Panc1 (cell line): ENCODE data around the gene OR9A2. TPM values are rescaled to one million over a fixed set of nuclear protein-coding genes. Genes with fewer than 3 reads are reported as not detected.

ENCODE experiments used
- ATAC-seq: fragments of 200-7000 bp; cut with Tn5 transposase; 2 replicates; pipeline ENCODE4 v1.9.1; 2020; ENCODE audit warnings: mild to moderate bottlenecking, moderate library complexity
- BruUV-seq: library from RNA; stranded (reverse); fragments of 400-500 nt; replicated peaks from 2 replicates; lab custom pipeline; 2021; lab: Mats Ljungman, UMichigan
- CTCF ChIA-PET: fragments of 300-600 bp; sonication (Branson Sonifier 250); formaldehyde crosslinking; loops from one replicate; lab custom pipeline; 2022; ENCODE audit warnings: antibody characterized with exemption; lab: Charles Lee
- POLR2A ChIA-PET: fragments of 300-600 bp; sonication (Branson Sonifier 250); formaldehyde crosslinking; loops from one replicate; lab custom pipeline; 2022; ENCODE audit warnings: antibody characterized with exemption; lab: Charles Lee
- DNase-seq: peaks from one replicate; pipeline ENCODE4 v3.0.0-alpha.2; 2010; ENCODE audit warnings: low read depth, low spot score
- H3K27ac ChIP-seq: 2 replicates; pipeline ENCODE4 v1.5.1; 2011; ENCODE audit warnings: mild to moderate bottlenecking, low read length, inconsistent platforms
- H3K27me3 ChIP-seq: fragments of 200-500 bp; sonication (Bioruptor generic); 2 replicates; pipeline ENCODE4 v1.6.0; 2014; ENCODE audit warnings: low read length, inconsistent platforms; ENCODE audit not compliant: control insufficient read depth, insufficient read depth
- H3K36me3 ChIP-seq: fragments of 200-500 bp; sonication (Bioruptor generic); 2 replicates; pipeline ENCODE4 v1.5.1; 2014; ENCODE audit warnings: inconsistent platforms, mild to moderate bottlenecking, low read length, moderate library complexity; ENCODE audit not compliant: control insufficient read depth, insufficient read depth
- H3K4me1 ChIP-seq: 2 replicates; pipeline ENCODE4 v1.5.1; 2011; ENCODE audit warnings: inconsistent platforms, mild to moderate bottlenecking, low read length, moderate library complexity; ENCODE audit not compliant: control insufficient read depth, insufficient read depth
- H3K4me3 ChIP-seq, 2 experiments: 2 replicates each; pipeline ENCODE4 v1.5.1; 2011 to 2012; ENCODE audit warnings: low read depth in 2 of 2, low read length in 2 of 2, mild to moderate bottlenecking in 2 of 2, inconsistent platforms in 1 of 2, moderate library complexity in 1 of 2
- H3K9me3 ChIP-seq: fragments of 200-500 bp; sonication (Bioruptor generic); 2 replicates; pipeline ENCODE4 v1.5.1; 2014; ENCODE audit warnings: low read depth, mild to moderate bottlenecking, inconsistent platforms, low read length, moderate library complexity; ENCODE audit not compliant: control insufficient read depth, insufficient read depth
- POLR2AphosphoS5 ChIP-seq: IDR thresholded peaks from 2 replicates; pipeline ENCODE4 v1.6.1; 2012; ENCODE audit warnings: mild to moderate bottlenecking, low read depth, low read length, moderate library complexity
- REST ChIP-seq, 2 experiments: IDR thresholded peaks; 2 replicates each; pipeline ENCODE4 v1.6.1; 2011 to 2012; ENCODE audit warnings: low read depth in 2 of 2, control low read depth in 1 of 2, low read length in 1 of 2, mild to moderate bottlenecking in 1 of 2, moderate library complexity in 1 of 2; ENCODE audit not compliant: insufficient read depth in 1 of 2
- SIN3A ChIP-seq: IDR thresholded peaks from 2 replicates; pipeline ENCODE4 v1.6.1; 2012; ENCODE audit warnings: low read depth, mild to moderate bottlenecking, low read length, moderate library complexity, borderline replicate concordance; ENCODE audit not compliant: insufficient read depth
- TCF7L2 ChIP-seq: IDR thresholded peaks from 2 replicates; pipeline ENCODE4 v1.6.1; 2011; ENCODE audit warnings: mild to moderate bottlenecking, low read depth, low read length, inconsistent platforms
- in situ Hi-C: cut with HindIII; loops from 2 replicates; pipeline ENCODE4 v1.10.0; 2016; ENCODE audit warnings: low sequenced_read_pairs, low pct_unique_long_range_greater_than_20kb
- intact Hi-C: fragments of 100-400 bp; cut with micrococcal nuclease; formaldehyde crosslinking; loops from one replicate; pipeline ENCODE4 v1.10.0; 2022; ENCODE audit not compliant: unreplicated experiment
- total RNA-seq: library from RNA; stranded (reverse); gene quantifications from one replicate; pipeline ENCODE4 v1.2.1, GENCODE V29; 2021; ENCODE audit not compliant: unreplicated experiment
- TF ChIP-seq, protein P1 (sequence below): fragments of 450-650 bp; IDR thresholded peaks from 2 replicates; pipeline ENCODE4 v1.5.1; 2017; ENCODE audit warnings: mild to moderate bottlenecking

The OR9A2 gene
- total RNA-seq, 1 experiment from 2014 or later, result not detected

- CTCF ChIA-PET, result interaction anchor here (0.6 kb wide), 1 partner anchor 16 kb away, joined by 4 read pairs; no protein-coding TSS in a partner anchor
- BruUV-seq, result no TSS peak
Measured at GRCh38 chr7:143027683-143028082, 751 bp upstream of the OR9A2 start.

GRCh38 chr7:143025371-143025770 is 1.6 kb downstream of the OR9A2 start:
- no peak for ATAC-seq
- Histone ChIP-seq H3K4me1 (no peaks in the 10 kb centered on the region), H3K4me3 (no peak overlapping the region), H3K9me3 (no peaks in the 10 kb centered on the region), H3K36me3 (no peaks in the 10 kb centered on the region), H3K27ac (no peak overlapping the region), H3K27me3 (no peaks in the 10 kb centered on the region)
- ChIA-PET CTCF (no interaction called here), POLR2A (no interaction called here)
- no peak for DNase-seq
- no TSS peak for BruUV-seq
- intact Hi-C loops (no loop called here), in situ Hi-C loops (no loop called here)
- TF ChIP-seq SIN3A, result no peak

More at GRCh38 chr7:143027683-143028082, 751 bp upstream of the OR9A2 start:
- in situ Hi-C loops (no loop called here), intact Hi-C loops (no loop called here)
- H3K27ac ChIP-seq, result no peak overlapping the region
- POLR2A ChIA-PET, result no interaction called here
- H3K36me3 ChIP-seq, result no peaks in the 10 kb centered on the region
- H3K9me3 ChIP-seq, result no peaks in the 10 kb centered on the region
- ATAC-seq (no peak), DNase-seq (no peak)
- H3K4me3 ChIP-seq, result no peak overlapping the region
- no peaks in the 10 kb centered on the region for H3K27me3 ChIP-seq
- H3K4me1 ChIP-seq, result no peaks in the 10 kb centered on the region
- no peak for TF ChIP-seq POLR2AphosphoS5

GRCh38 chr7:143023047-143023446 is 3.9 kb downstream of the OR9A2 start:
- intact Hi-C loops (no loop called here), in situ Hi-C loops (loop anchor here (25.0 kb wide), 1 partner anchor 189 kb away; the partner anchor contains the start of gene TAS2R40)
- BruUV-seq, result no TSS peak
- POLR2A ChIA-PET, result no interaction called here
- no peaks in the 10 kb centered on the region for H3K9me3 ChIP-seq
- CTCF ChIA-PET, result no interaction called here
- no peaks in the 10 kb centered on the region for H3K27me3 ChIP-seq
- H3K4me3 ChIP-seq, result no peak overlapping the region
- ATAC-seq (no peak), DNase-seq (no peak)
- no peaks in the 10 kb centered on the region for H3K4me1 ChIP-seq
- H3K36me3 ChIP-seq, result no peaks in the 10 kb centered on the region
- no peak overlapping the region for H3K27ac ChIP-seq
- TF ChIP-seq POLR2AphosphoS5 (no peak), TCF7L2 (no peak)

DNA sequence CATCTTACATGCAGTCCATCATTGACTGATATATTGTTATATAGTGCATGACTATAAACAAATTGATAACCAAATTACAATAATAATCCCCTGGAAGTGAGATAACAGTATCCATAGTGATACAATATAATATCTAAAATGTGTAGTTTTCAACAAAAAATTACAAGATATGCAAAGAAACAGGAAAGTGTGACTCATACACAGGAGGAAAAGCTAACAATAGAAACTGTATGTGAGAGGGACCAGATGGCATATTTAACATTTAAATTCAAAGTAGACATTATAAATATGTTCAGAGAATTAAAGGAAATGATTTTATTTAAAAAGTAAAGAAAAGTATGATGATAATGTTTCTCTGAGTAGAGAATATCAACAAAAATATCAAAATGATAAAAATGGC is 8.0 kb downstream of the OR9A2 start:
- Histone ChIP-seq H3K27me3 (0 out of 2 replicates have a peak, but pooled peaks cover 2% of the 10 kb centered on the region), H3K4me1 (no peaks in the 10 kb centered on the region), H3K36me3 (no peaks in the 10 kb centered on the region), H3K9me3 (no peaks in the 10 kb centered on the region), H3K27ac (no peak overlapping the region), H3K4me3 (no peak overlapping the region)
- no peak for TF ChIP-seq POLR2AphosphoS5
- TF ChIP-seq TCF7L2, result no peak
- TF ChIP-seq REST (IDR thresholded peaks at IDR 0.05; ENCODE audit: insufficient read depth in 1 of 2, low read depth in 2 of 2, low read length in 1 of 2), result no peak
- TF ChIP-seq, protein P1, sequence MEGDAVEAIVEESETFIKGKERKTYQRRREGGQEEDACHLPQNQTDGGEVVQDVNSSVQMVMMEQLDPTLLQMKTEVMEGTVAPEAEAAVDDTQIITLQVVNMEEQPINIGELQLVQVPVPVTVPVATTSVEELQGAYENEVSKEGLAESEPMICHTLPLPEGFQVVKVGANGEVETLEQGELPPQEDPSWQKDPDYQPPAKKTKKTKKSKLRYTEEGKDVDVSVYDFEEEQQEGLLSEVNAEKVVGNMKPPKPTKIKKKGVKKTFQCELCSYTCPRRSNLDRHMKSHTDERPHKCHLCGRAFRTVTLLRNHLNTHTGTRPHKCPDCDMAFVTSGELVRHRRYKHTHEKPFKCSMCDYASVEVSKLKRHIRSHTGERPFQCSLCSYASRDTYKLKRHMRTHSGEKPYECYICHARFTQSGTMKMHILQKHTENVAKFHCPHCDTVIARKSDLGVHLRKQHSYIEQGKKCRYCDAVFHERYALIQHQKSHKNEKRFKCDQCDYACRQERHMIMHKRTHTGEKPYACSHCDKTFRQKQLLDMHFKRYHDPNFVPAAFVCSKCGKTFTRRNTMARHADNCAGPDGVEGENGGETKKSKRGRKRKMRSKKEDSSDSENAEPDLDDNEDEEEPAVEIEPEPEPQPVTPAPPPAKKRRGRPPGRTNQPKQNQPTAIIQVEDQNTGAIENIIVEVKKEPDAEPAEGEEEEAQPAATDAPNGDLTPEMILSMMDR, result no peak
- TF ChIP-seq SIN3A, result no peak
- in situ Hi-C loops (loop anchor here (25.0 kb wide), 1 partner anchor 193 kb away; the partner anchor contains the start of gene TAS2R40), intact Hi-C loops (no loop called here)
- no TSS peak for BruUV-seq
- CTCF ChIA-PET, result interaction anchor here (1.8 kb wide), 1 partner anchor 196 kb away, joined by 6 read pairs; no protein-coding TSS in a partner anchor
- POLR2A ChIA-PET, result no interaction called here
- ATAC-seq, result no peak
- DNase-seq, result no peak
